Measurements from ENCODE around the gene TLR9.
A peak's percentile ranks its signal among the peaks of the same experiment; 100 is the strongest.

Gene TLR9

GRCh38 chr3:52246264-52246620 is 20.8 kb upstream of the TLR9 start:
- no peak for DNase-seq

- DNase-seq: peak; percentile 68
Measured at GRCh38 chr3:52245322-52246263, 20.1 kb upstream of the TLR9 start, which contains the start of gene PPM1M. Gene PPM1M, plus strand, starts transcription at chr3:52245759. Its CDS starts 66 bp downstream, at chr3:52245825.

GRCh38 chr3:52243791-52244628 is 18.6 kb upstream of the TLR9 start:
- DNase-seq: no peak

GRCh38 chr3:52242039-52242438 is 16.6 kb upstream of the TLR9 start:
- no peak for DNase-seq

- DNase-seq: no peak
Measured at GRCh38 chr3:52240886-52241370, 15.5 kb upstream of the TLR9 start.

- peak; percentile 86 for DNase-seq
Measured at GRCh38 chr3:52240059-52240885, 14.8 kb upstream of the TLR9 start.

- peak; percentile 87 for DNase-seq
Measured at GRCh38 chr3:52238761-52239701, 13.6 kb upstream of the TLR9 start, which contains the start of gene TWF2. Gene TWF2, minus strand, starts transcription at chr3:52239158. Its CDS starts 142 bp downstream, at chr3:52239016.

- peak; percentile 41 for DNase-seq
Measured at GRCh38 chr3:52238193-52238760, 12.8 kb upstream of the TLR9 start.

GRCh38 chr3:52237657-52238172 is 12.3 kb upstream of the TLR9 start:
- peak; percentile 69 for DNase-seq

GRCh38 chr3:52237006-52237656 is 11.7 kb upstream of the TLR9 start:
- no peak for DNase-seq

- no peak for DNase-seq
Measured at GRCh38 chr3:52236424-52236886, 11.0 kb upstream of the TLR9 start.

GRCh38 chr3:52234516-52235447 is 9.3 kb upstream of the TLR9 start:
- no peak for DNase-seq

- no peak for DNase-seq
Measured at GRCh38 chr3:52233968-52234367, 8.5 kb upstream of the TLR9 start.

GRCh38 chr3:52233108-52233591 is 7.7 kb upstream of the TLR9 start:
- DNase-seq: no peak

GRCh38 chr3:52232279-52233107 is 7.0 kb upstream of the TLR9 start:
- DNase-seq: no peak

- DNase-seq: peak; percentile 84
Measured at GRCh38 chr3:52231502-52232278, 6.2 kb upstream of the TLR9 start.
